Tibial artery (tissue), 4 donors: Measurements from ENCODE around the gene JPT1.

Experiments
- DNase-seq, 2 donors: peaks; one replicate each; pipeline ENCODE4 v3.0.0-alpha.2; 2019
- H3K27ac ChIP-seq, 2 donors: fragments of 200-600 bp; sonication (generic) in 1 of 2; 1 replicate in 1 of 2; 2 replicates in 1 of 2; pipeline ENCODE4 v1.5.1; 2018 to 2019; ENCODE audit warnings: mild to moderate bottlenecking in 1 of 2
- H3K27me3 ChIP-seq, 2 donors: fragments of 200-600 bp; sonication (generic) in 1 of 2; one replicate each; pipeline versions ENCODE4 v1.5.1 to v1.6.0; 2016 to 2019
- H3K36me3 ChIP-seq, 3 donors: fragments of 200-600 bp; sonication (generic) in 2 of 3; one replicate each; pipeline ENCODE4 v1.5.1; 2016 to 2019; ENCODE audit warnings: mild to moderate bottlenecking in 2 of 3
- H3K4me1 ChIP-seq, 4 donors: fragments of 200-600 bp; sonication (generic) in 2 of 4; 1 replicate in 3 of 4; 2 replicates in 1 of 4; pipeline ENCODE4 v1.5.1; 2016 to 2019
- H3K4me3 ChIP-seq, 2 donors: fragments of 200-600 bp; sonication (generic) in 1 of 2; 1 replicate in 1 of 2; 2 replicates in 1 of 2; pipeline ENCODE4 v1.5.1; 2018 to 2019; ENCODE audit warnings: mild to moderate bottlenecking in 2 of 2
- H3K9me3 ChIP-seq, 3 donors: fragments of 200-600 bp; sonication (generic) in 1 of 3; one replicate each; pipeline ENCODE4 v1.5.1; 2016 to 2019
- intact Hi-C: fragments of 100-400 bp; cut with DNase I; formaldehyde crosslinking; loops from one replicate; pipeline ENCODE4 v1.15.0; 2023; ENCODE audit warnings: low total_unique reads
- TF ChIP-seq, protein P1 (sequence below), 2 experiments: fragments of 200-600 bp in 1 of 2; fragments of 450-650 bp in 1 of 2; IDR thresholded peaks; one replicate each; pipeline ENCODE4 v1.5.1; 2017 to 2019; ENCODE audit warnings: antibody characterized with exemption in 2 of 2, mild to moderate bottlenecking in 1 of 2, moderate library complexity in 1 of 2

The JPT1 gene

GRCh38 chr17:75087182-75087557, 67.1 kb downstream of the JPT1 start:
- intact Hi-C loops: no loop called here
- TF ChIP-seq, protein P1, sequence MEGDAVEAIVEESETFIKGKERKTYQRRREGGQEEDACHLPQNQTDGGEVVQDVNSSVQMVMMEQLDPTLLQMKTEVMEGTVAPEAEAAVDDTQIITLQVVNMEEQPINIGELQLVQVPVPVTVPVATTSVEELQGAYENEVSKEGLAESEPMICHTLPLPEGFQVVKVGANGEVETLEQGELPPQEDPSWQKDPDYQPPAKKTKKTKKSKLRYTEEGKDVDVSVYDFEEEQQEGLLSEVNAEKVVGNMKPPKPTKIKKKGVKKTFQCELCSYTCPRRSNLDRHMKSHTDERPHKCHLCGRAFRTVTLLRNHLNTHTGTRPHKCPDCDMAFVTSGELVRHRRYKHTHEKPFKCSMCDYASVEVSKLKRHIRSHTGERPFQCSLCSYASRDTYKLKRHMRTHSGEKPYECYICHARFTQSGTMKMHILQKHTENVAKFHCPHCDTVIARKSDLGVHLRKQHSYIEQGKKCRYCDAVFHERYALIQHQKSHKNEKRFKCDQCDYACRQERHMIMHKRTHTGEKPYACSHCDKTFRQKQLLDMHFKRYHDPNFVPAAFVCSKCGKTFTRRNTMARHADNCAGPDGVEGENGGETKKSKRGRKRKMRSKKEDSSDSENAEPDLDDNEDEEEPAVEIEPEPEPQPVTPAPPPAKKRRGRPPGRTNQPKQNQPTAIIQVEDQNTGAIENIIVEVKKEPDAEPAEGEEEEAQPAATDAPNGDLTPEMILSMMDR (IDR thresholded peaks at IDR 0.05): no peak
- Histone ChIP-seq H3K36me3 (no peaks in the 10 kb centered on the region), H3K4me1 (peaks cover 0 to 39% (median 14%) of the 10 kb centered on the region in 4 donors), H3K27me3 (peaks cover 0 to 10% of the 10 kb centered on the region in 2 donors), H3K9me3 (no peaks in the 10 kb centered on the region), H3K27ac (peak overlapping the region; percentile 45 to 54), H3K4me3 (peak overlapping the region; percentile 48 to 53)
- DNase-seq: no peak

- no peak for DNase-seq
- TF ChIP-seq, protein P1 (IDR thresholded peaks at IDR 0.05): no peak
- no peak overlapping the region for H3K27ac ChIP-seq
These were observed 67.7 kb downstream of the JPT1 start for GRCh38 chr17:75086496-75087181.

More at GRCh38 chr17:75086496-75087181, 67.7 kb downstream of the JPT1 start:
- Histone ChIP-seq H3K36me3 (no peaks in the 10 kb centered on the region), H3K27me3 (peaks cover 0 to 10% of the 10 kb centered on the region in 2 donors), H3K4me1 (peaks cover 0 to 36% (median 14%) of the 10 kb centered on the region in 4 donors), H3K4me3 (no peak overlapping the region), H3K9me3 (no peaks in the 10 kb centered on the region)
- intact Hi-C loops: no loop called here
